ENCODE results near the gene SERHL2. TPM values are rescaled to one million over a fixed set of nuclear protein-coding genes. Genes with fewer than 3 reads are reported as not detected.
"Not testable (repeated sequence)": the region's sequence is repeated elsewhere in the genome, so short reads cannot be mapped to it uniquely, and the experiment has no call there.

The SERHL2 gene
- total RNA-seq, 2 experiments from 2014 or later, result 0.78 to 2.1 TPM

DNA sequence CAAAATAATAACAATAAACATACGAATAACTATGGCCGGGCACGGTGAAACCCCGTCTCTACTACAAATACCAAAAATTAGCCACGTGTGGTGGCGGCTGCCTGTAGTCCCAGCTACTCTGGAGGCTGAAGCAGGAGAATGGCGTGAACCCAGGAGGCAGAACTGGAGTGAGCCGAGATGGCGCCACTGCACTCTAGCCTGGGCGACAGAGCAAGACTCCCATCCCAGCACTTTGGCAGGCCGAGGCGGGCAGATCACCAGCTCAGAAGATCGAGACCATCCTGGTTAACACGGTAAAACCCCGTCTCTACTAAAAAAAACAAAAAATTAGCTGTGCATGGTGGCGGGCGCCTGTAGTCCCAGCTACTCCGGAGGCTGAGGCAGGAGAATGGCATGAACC, 17.1 kb upstream of the SERHL2 start:
- H3K36me3 Mint-ChIP-seq (ENCODE audit: low read depth); DNase-seq; intact Hi-C loops (cut with DNase I, micrococcal nuclease); H3K27ac Mint-ChIP-seq; H3K9me3 Mint-ChIP-seq (ENCODE audit: low read depth); H3K4me3 Mint-ChIP-seq; H3K27me3 Mint-ChIP-seq; ATAC-seq: not testable (repeated sequence)
- ChIA-PET POLR2A (interaction anchor here (0.7 kb wide), 1 partner anchor 12 kb away, joined by 4 read pairs; no protein-coding TSS in a partner anchor), CTCF (interaction anchor here (0.6 kb wide), 1 partner anchor 166 kb away, joined by 3 read pairs; no protein-coding TSS in a partner anchor)
- peaks cover 19% of the 10 kb centered on the region for H3K4me1 Mint-ChIP-seq

DNA sequence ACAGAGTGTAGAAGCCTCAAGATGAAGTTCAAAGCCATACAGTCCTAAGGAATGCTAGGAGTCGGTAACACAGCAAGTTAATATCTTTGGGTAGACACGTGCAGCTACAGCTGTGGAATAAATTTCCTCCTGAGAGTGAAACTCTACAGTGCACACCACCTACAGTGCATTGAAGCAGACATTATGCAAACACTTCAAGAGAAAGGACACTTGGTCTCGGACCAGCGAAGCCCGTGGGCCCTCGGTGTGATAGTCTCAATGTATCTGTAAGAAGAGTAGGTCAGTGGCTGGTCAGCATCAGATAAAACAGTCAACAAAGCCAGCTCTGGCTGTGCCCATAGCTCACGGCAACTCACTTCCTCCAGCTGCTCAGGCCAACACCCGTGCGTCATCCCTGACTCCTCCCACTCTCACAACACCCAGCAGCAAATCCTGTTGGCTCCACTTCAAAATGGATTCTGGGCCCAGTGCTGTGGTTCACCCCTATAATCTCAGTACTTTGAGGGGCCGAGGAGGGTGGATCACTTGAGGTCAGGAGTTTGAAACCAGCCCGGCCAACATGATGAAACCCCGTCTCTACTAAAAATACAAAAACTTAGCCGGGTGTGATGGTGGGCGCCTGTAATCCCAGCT, 16.4 kb upstream of the SERHL2 start:
- peak; percentile 77 for ATAC-seq
- intact Hi-C loops (cut with DNase I, micrococcal nuclease); H3K9me3 Mint-ChIP-seq (ENCODE audit: low read depth); H3K27me3 Mint-ChIP-seq; H3K27ac Mint-ChIP-seq; H3K36me3 Mint-ChIP-seq (ENCODE audit: low read depth); H3K4me3 Mint-ChIP-seq; POLR2A ChIA-PET; DNase-seq: not testable (repeated sequence)
- CTCF ChIA-PET, result interaction anchor here (0.6 to 0.7 kb wide), 2 partner anchors 166 to 335 kb away, joined by 3 read pairs; no protein-coding TSS in a partner anchor
- peaks cover 19% of the 10 kb centered on the region for H3K4me1 Mint-ChIP-seq

DNA sequence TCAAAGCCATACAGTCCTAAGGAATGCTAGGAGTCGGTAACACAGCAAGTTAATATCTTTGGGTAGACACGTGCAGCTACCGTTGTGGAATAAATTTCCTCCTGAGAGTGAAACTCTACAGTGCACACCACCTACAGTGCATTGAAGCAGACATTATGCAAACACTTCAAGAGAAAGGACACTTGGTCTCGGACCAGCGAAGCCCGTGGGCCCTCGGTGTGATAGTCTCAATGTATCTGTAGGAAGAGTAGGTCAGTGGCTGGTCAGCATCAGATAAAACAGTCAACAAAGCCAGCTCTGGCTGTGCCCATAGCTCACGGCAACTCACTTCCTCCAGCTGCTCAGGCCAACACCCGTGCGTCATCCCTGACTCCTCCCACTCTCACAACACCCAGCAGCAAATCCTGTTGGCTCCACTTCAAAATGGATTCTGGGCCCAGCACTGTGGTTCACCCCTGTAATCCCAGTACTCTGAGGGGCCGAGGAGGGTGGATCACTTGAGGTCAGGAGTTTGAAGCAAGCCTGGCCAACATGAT, 14.5 kb upstream of the SERHL2 start:
- H3K9me3 Mint-ChIP-seq (ENCODE audit: low read depth); H3K4me1 Mint-ChIP-seq; CTCF ChIA-PET; H3K4me3 Mint-ChIP-seq; H3K27me3 Mint-ChIP-seq; DNase-seq; H3K36me3 Mint-ChIP-seq (ENCODE audit: low read depth); intact Hi-C loops (cut with DNase I, micrococcal nuclease); POLR2A ChIA-PET; H3K27ac Mint-ChIP-seq: not testable (repeated sequence)
- ATAC-seq, result peak; percentile 70

DNA sequence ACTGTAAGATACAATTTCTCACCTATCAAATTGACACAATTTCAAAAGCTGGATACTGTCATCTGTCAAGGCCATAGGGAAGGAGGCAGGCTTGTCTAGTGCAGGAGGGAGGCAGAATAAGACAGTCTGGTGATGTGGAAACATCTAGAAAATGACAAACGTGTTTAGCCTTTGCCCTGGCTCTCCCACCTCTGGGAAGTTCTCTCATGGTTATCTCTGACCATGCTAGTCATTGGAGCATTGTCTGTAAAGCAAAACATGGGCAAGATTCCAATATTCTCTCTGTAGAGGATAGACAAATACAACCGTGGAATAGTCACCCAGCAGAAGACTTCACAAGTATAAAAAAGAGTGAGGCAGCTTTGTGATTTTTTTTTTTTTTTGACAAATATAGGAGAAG, 9.1 kb upstream of the SERHL2 start:
- Mint-ChIP-seq H3K4me1 (no peaks in the 10 kb centered on the region), H3K4me3 (no peak overlapping the region), H3K27me3 (no peaks in the 10 kb centered on the region), H3K27ac (no peak overlapping the region), H3K36me3 (ENCODE audit: low read depth) (no peaks in the 10 kb centered on the region), H3K9me3 (ENCODE audit: low read depth) (no peaks in the 10 kb centered on the region)
- ChIA-PET POLR2A (no interaction called here), CTCF (no interaction called here)
- ATAC-seq, result no peak
- intact Hi-C loops (cut with DNase I, micrococcal nuclease), result no loop called here
- DNase-seq, result no peak

DNA sequence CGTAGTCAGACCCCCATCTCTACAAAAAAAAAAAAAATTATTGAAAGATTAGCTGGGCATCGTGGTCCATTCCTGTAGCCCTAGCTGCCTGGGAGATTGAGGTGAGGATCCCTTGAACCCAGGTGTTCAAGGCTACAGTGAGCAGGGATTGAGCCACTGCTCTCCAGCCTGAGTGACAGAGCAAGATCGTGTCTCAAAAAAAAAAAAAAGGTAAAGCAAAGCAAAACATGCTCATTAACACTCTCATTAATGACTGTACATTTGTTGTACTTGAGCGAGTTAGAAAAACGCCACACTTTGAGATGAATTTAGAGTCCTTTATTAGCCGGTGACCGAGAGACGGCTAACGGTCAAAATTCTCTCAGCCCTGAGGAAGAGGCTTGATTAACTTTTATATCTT, 6.2 kb upstream of the SERHL2 start:
- Mint-ChIP-seq H3K4me1 (peaks cover 4% of the 10 kb centered on the region), H3K4me3 (no peak overlapping the region), H3K27ac (no peak overlapping the region), H3K36me3 (ENCODE audit: low read depth) (no peaks in the 10 kb centered on the region), H3K27me3 (no peaks in the 10 kb centered on the region), H3K9me3 (ENCODE audit: low read depth) (no peaks in the 10 kb centered on the region)
- CTCF ChIA-PET, result interaction anchor here (0.6 kb wide), 1 partner anchor 73 kb away, joined by 5 read pairs; no protein-coding TSS in a partner anchor
- ATAC-seq (no peak), DNase-seq (no peak)
- POLR2A ChIA-PET, result no interaction called here
- intact Hi-C loops (cut with DNase I, micrococcal nuclease), result no loop called here

DNA sequence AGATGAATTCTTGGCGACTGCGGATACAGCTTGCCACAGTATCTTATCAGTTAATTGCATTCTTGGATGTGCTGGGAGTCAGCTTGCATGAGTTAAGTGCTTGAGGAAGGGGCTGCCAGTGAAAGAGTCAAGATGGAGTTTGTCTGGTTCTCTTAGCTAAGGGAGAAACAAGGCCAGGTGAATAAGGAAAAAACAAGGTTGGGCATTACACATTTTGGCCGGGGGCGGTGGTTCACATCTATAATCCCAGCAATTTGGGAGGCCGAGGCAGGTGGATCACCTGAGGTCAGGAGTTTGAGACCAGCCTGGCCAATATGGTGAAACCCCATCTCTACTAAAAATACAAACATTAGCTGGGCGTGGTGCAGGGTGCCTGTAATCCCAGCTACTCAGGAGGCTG, 5.6 kb upstream of the SERHL2 start:
- DNase-seq; H3K4me1 Mint-ChIP-seq; ATAC-seq; H3K27ac Mint-ChIP-seq; H3K4me3 Mint-ChIP-seq; H3K27me3 Mint-ChIP-seq; intact Hi-C loops (cut with DNase I, micrococcal nuclease); H3K9me3 Mint-ChIP-seq (ENCODE audit: low read depth); H3K36me3 Mint-ChIP-seq (ENCODE audit: low read depth): not testable (repeated sequence)
- CTCF ChIA-PET, result interaction anchor here (0.9 kb wide), 1 partner anchor 13 kb away, joined by 3 read pairs; no protein-coding TSS in a partner anchor
- POLR2A ChIA-PET, result interaction anchor here (0.6 kb wide), 1 partner anchor 12 kb away, joined by 4 read pairs; no protein-coding TSS in a partner anchor

DNA sequence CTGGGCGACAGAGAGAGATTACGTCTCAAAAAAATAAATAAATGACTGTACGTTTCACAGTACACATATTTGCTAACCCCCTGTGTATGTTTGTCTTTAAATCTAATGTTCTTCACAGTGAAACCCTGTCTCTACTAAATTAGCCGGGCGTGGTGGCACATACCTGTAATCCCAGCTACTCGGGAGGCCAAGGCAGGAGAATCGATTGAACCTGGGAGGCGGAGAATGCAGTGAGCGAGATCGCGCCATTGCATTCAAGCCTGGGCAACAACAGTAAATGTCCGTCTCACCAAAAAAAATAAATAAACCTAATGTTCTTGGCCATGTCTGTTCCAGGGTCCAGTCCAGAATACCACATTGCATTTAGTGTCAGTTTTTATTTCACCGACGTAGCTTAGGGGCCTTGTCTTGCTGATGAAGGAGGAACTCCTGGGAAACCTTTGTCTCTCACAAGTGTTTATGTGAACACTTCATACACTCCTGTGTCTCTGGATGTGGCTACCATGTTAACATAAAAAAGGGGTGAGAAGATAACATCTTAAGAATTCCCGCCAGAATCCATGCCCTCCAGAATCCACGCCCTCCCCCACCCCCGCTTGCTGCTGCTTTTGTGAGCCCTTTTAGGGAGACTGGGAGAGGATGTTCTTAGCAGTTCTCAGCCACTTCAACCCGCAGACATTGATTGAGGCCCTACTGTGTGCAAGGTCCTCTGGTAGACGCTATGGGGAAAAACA, 5.0 kb upstream of the SERHL2 start:
- CTCF ChIA-PET, result interaction anchor here (0.9 kb wide), 1 partner anchor 12 kb away, joined by 3 read pairs; no protein-coding TSS in a partner anchor
- Mint-ChIP-seq H3K9me3 (ENCODE audit: low read depth) (no peaks in the 10 kb centered on the region), H3K4me1 (peaks cover 4% of the 10 kb centered on the region), H3K36me3 (ENCODE audit: low read depth) (no peaks in the 10 kb centered on the region), H3K27ac (no peak overlapping the region), H3K27me3 (no peaks in the 10 kb centered on the region), H3K4me3 (no peak overlapping the region)
- ATAC-seq, result no peak
- POLR2A ChIA-PET, result interaction anchor here (0.6 kb wide), 1 partner anchor 13 kb away, joined by 4 read pairs; no protein-coding TSS in a partner anchor
- intact Hi-C loops (cut with DNase I, micrococcal nuclease), result no loop called here
- DNase-seq, result no peak

DNA sequence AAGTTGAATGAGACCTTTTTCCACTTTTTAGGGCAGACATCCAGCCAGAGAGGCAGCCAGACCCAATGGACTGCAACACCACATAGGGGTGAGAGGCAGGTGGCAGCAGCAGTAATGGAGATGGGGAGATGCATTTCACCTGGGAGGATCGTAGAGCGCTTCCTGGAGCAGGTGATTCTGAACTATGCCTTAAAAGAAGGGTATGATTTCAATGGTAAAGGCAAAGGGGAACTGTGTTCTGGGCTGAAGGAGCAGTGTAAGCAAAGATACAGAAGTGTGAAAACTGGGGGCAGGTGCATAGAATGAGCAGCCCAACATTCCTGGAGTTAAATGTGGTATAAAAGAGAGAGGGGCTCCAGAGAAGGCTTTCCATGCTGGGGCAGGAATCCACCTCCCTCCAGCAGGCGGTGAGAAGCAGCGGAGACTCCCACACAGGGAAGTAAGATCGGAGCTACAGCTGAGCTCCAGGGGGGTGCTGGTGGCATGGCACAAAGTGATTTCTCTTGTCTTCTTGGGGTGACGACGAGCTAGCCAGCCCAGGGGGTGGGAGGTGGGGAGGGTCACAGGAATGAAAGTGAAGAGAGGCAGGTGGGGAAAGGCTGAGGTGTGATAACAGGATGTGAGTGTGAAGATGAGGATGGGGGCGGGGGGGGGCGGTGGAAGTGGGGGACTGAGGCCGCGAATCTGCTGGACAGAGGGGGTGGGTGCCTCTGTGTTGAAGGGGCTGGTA, 4.3 kb upstream of the SERHL2 start:
- no peak for ATAC-seq
- POLR2A ChIA-PET, result interaction anchor here (0.6 kb wide), 1 partner anchor 1132 kb away, joined by 6 read pairs; no protein-coding TSS in a partner anchor
- H3K9me3 Mint-ChIP-seq (ENCODE audit: low read depth), result no peaks in the 10 kb centered on the region
- intact Hi-C loops (cut with DNase I, micrococcal nuclease), result no loop called here
- H3K36me3 Mint-ChIP-seq (ENCODE audit: low read depth), result no peaks in the 10 kb centered on the region
- no peak overlapping the region for H3K27ac Mint-ChIP-seq
- H3K4me1 Mint-ChIP-seq, result peaks cover 6% of the 10 kb centered on the region
- no peak for DNase-seq
- H3K4me3 Mint-ChIP-seq, result no peak overlapping the region
- H3K27me3 Mint-ChIP-seq, result no peaks in the 10 kb centered on the region
- CTCF ChIA-PET, result interaction anchor here (1.3 kb wide), 1 partner anchor 11 kb away, joined by 6 read pairs; no protein-coding TSS in a partner anchor

DNA sequence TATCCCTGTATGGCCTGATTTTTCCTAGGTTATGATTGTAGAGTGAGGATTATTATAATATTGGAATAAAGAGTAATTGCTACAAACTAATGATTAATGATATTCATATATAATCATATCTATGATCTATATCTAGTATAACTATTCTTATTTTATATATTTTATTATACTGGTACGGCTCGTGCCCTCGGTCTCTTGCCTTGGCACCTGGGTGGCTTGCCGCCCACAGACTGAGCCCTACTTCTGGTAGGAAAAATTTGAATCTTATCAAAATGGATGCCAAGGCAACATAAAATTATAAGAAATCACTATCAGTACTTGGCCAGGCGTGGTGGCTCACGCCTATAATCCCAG, 1.5 kb upstream of the SERHL2 start:
- H3K27me3 Mint-ChIP-seq; H3K9me3 Mint-ChIP-seq (ENCODE audit: low read depth); H3K36me3 Mint-ChIP-seq (ENCODE audit: low read depth); H3K4me3 Mint-ChIP-seq; POLR2A ChIA-PET; H3K27ac Mint-ChIP-seq; DNase-seq; H3K4me1 Mint-ChIP-seq; ATAC-seq: not testable (repeated sequence)
- CTCF ChIA-PET, result interaction anchor here (0.6 kb wide), 1 partner anchor 453 kb away, joined by 4 read pairs; no protein-coding TSS in a partner anchor
- intact Hi-C loops (cut with DNase I, micrococcal nuclease), result loop anchor here in 1 of 2 experiments (2.0 kb wide), 3 partner anchors 31 to 51 kb away; partner anchors contain the start of gene RRP7A

DNA sequence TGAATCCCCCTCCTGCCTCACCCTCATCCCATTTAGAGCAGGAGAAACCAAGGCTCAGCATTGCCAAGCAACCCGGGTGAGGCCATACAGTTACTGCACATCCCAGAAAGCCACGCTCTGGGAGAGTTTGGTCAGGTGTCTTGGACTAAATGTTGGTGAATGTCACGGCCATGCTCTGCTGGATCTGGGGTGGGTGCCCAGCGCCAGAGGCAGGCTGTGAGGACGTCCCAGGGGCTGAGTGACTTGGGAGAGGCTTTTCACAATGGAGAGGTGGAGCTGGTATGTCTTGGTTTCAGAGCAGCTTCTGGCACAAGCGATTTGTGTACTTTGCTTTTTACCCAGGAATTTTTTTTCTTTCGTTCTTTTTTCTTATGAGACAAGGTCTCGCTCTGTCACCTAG, 6.6 kb downstream of the SERHL2 start:
- CTCF ChIA-PET, result interaction anchor here (1.1 to 1.7 kb wide), 2 partner anchors 8 to 10 kb away, joined by 3 to 6 read pairs; no protein-coding TSS in a partner anchor
- no peaks in the 10 kb centered on the region for H3K4me1 Mint-ChIP-seq
- no peak overlapping the region for H3K27ac Mint-ChIP-seq
- no peaks in the 10 kb centered on the region for H3K27me3 Mint-ChIP-seq
- POLR2A ChIA-PET, result interaction anchor here (0.6 kb wide), 1 partner anchor 12 kb away, joined by 3 read pairs; no protein-coding TSS in a partner anchor
- H3K9me3 Mint-ChIP-seq (ENCODE audit: low read depth), result no peaks in the 10 kb centered on the region
- DNase-seq, result no peak
- peaks cover 3% of the 10 kb centered on the region for H3K36me3 Mint-ChIP-seq (ENCODE audit: low read depth)
- ATAC-seq, result no peak
- no peak overlapping the region for H3K4me3 Mint-ChIP-seq
- intact Hi-C loops (cut with DNase I, micrococcal nuclease), result no loop called here

DNA sequence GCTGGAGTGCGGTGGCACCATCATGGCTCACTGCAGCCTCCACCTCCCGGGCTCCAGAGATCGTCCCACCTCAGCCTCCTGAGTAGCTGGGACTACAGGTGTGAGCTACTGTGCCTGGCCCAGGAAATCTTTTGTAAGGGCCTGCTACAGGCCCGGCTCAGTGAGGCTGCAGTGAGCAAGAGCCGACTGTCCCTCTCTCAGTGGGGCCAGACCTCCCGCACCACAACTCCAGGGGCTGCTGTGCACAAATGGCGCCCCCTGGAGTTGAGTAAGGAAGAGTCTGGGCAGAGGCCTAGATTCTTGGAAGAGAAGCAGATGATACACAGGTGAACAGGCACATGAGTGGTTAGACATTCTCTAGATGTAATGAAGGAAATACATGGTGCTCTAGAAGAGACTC, 7.0 kb downstream of the SERHL2 start:
- Mint-ChIP-seq H3K27ac (no peak overlapping the region), H3K4me3 (no peak overlapping the region), H3K4me1 (no peaks in the 10 kb centered on the region), H3K9me3 (ENCODE audit: low read depth) (no peaks in the 10 kb centered on the region), H3K27me3 (no peaks in the 10 kb centered on the region), H3K36me3 (ENCODE audit: low read depth) (peaks cover 5% of the 10 kb centered on the region)
- POLR2A ChIA-PET, result no interaction called here
- intact Hi-C loops (cut with DNase I, micrococcal nuclease), result no loop called here
- CTCF ChIA-PET, result interaction anchor here (0.5 to 1.7 kb wide), 5 partner anchors 8 to 481 kb away, joined by 3 to 6 read pairs (median 3); partner anchors contain the start of gene SMDT1
- ATAC-seq (peak; percentile 64), DNase-seq (peak; percentile 39)

Data from activated CD4-positive, alpha-beta T cell treated with anti-CD3 and anti-CD28 coated beads for 36 hours (primary cell).